H1 (cell line): ENCODE results near the gene EPHA10. TPM values are rescaled to one million over a fixed set of nuclear protein-coding genes. Genes with fewer than 3 reads are reported as not detected.

ENCODE experiments used
- CTCF ChIA-PET: fragments of 300-600 bp; sonication (Branson Sonifier 250); formaldehyde crosslinking; loops from one replicate; lab custom pipeline; 2021; ENCODE audit not compliant: partially characterized antibody; lab: Charles Lee
- POLR2A ChIA-PET: fragments of 300-600 bp; sonication (Branson Sonifier 250); formaldehyde crosslinking; loops from one replicate; lab custom pipeline; 2021; ENCODE audit warnings: inconsistent platforms; ENCODE audit not compliant: partially characterized antibody; lab: Charles Lee
- DNase-seq, 2 experiments: peaks; one replicate each; pipeline versions ENCODE4 v3.0.0 to v3.0.0-alpha.2; 2010 to 2022; ENCODE audit warnings: low spot score in 2 of 2, low read depth in 1 of 2, mixed read lengths in 1 of 2
- FAIRE-seq: peaks from 2 replicates; lab custom pipeline; 2011; peaks lifted over from hg19 to GRCh38; lab: Jason Lieb, UNC
- H2AFZ ChIP-seq: 2 replicates; pipeline ENCODE4 v1.8.1; 2012; ENCODE audit warnings: low read length, inconsistent platforms
- H2AK5ac ChIP-seq: 2 replicates; pipeline ENCODE4 v1.6.1; 2013; ENCODE audit warnings: low read depth, low read length
- H2BK120ac ChIP-seq: replicated peaks from 2 replicates; pipeline ENCODE3; 2013; ENCODE audit warnings: low read depth, low read length, inconsistent platforms
- H2BK12ac ChIP-seq: 2 replicates; pipeline ENCODE4 v1.6.1; 2013; ENCODE audit warnings: low read depth, low read length
- H2BK15ac ChIP-seq: 2 replicates; pipeline ENCODE4 v1.6.1; 2013; ENCODE audit warnings: low read length
- H2BK20ac ChIP-seq: 2 replicates; pipeline ENCODE4 v1.6.1; 2013; ENCODE audit warnings: low read length
- H2BK5ac ChIP-seq: 2 replicates; pipeline ENCODE4 v1.6.1; 2013; ENCODE audit warnings: low read depth, low read length
- H3K14ac ChIP-seq: 2 replicates; pipeline ENCODE4 v1.6.1; 2013; ENCODE audit warnings: inconsistent platforms; ENCODE audit not compliant: insufficient read length
- H3K18ac ChIP-seq: 2 replicates; pipeline ENCODE4 v1.6.1; 2013; ENCODE audit warnings: low read length; ENCODE audit errors: extremely low read depth
- H3K23ac ChIP-seq: 2 replicates; pipeline ENCODE4 v1.6.1; 2013; ENCODE audit warnings: inconsistent platforms; ENCODE audit not compliant: insufficient read length
- H3K23me2 ChIP-seq: 2 replicates; pipeline ENCODE4 v1.6.1; 2013; ENCODE audit warnings: low read depth, low read length
- H3K27ac ChIP-seq: 2 replicates; pipeline ENCODE4 v1.6.1; 2011; ENCODE audit warnings: low read depth, low read length, inconsistent platforms
- H3K27me3 ChIP-seq, 4 experiments: replicated peaks in 1 of 4; 1 replicate in 1 of 4; 2 replicates in 3 of 4; pipeline versions ENCODE4 v1.6.1 to v1.8.1; 2011 to 2013; ENCODE audit warnings: low read length in 3 of 4, mild to moderate bottlenecking in 3 of 4, inconsistent platforms in 2 of 4, mixed read lengths in 2 of 4, moderate library complexity in 1 of 4; ENCODE audit not compliant: control insufficient read depth in 3 of 4, insufficient read depth in 3 of 4; ENCODE audit errors: extremely low read depth in 1 of 4
- H3K36me3 ChIP-seq, 4 experiments: 2 replicates each; pipeline versions ENCODE4 v1.6.1 to v1.8.1; 2011 to 2013; ENCODE audit warnings: mild to moderate bottlenecking in 4 of 4, low read length in 3 of 4, moderate library complexity in 2 of 4, control low read depth in 1 of 4, inconsistent platforms in 1 of 4; ENCODE audit not compliant: insufficient read depth in 4 of 4, control insufficient read depth in 2 of 4
- H3K4ac ChIP-seq: replicated peaks from 2 replicates; pipeline ENCODE3; 2013; ENCODE audit warnings: low read length, low read depth, mixed read lengths, inconsistent platforms; ENCODE audit not compliant: insufficient read length
- H3K4me1 ChIP-seq, 4 experiments: replicated peaks in 1 of 4; 1 replicate in 1 of 4; 2 replicates in 3 of 4; pipeline versions ENCODE4 v1.6.1 to v1.8.1; 2011 to 2013; ENCODE audit warnings: low read length in 3 of 4, inconsistent platforms in 2 of 4, mixed read lengths in 1 of 4; ENCODE audit not compliant: insufficient read depth in 4 of 4, control insufficient read depth in 3 of 4
- H3K4me2 ChIP-seq, 2 experiments: 2 replicates each; pipeline versions ENCODE4 v1.6.1 to v1.8.1; 2011 to 2013; ENCODE audit warnings: low read depth in 2 of 2, low read length in 2 of 2, control low read depth in 1 of 2, inconsistent platforms in 1 of 2, mild to moderate bottlenecking in 1 of 2; ENCODE audit not compliant: insufficient read depth in 1 of 2
- H3K4me3 ChIP-seq, 4 experiments: fragments of 200-600, 300-600 bp in 1 of 4; sonication (generic), shearing (Covaris generic), sonication (Bioruptor Twin) in 1 of 4; 2 replicates each; pipeline versions ENCODE4 v1.5.1 to v1.8.1; 2011 to 2016; ENCODE audit warnings: low read length in 4 of 4, low read depth in 3 of 4, control low read depth in 2 of 4, inconsistent platforms in 2 of 4, mild to moderate bottlenecking in 2 of 4, mixed read lengths in 1 of 4, moderate library complexity in 1 of 4; ENCODE audit not compliant: insufficient read depth in 2 of 4; ENCODE audit errors: extremely low read depth in 1 of 4
- H3K56ac ChIP-seq: replicated peaks from 2 replicates; pipeline ENCODE3; 2013; ENCODE audit warnings: low read depth, mild to moderate bottlenecking, mixed read lengths, low read length, inconsistent platforms; ENCODE audit not compliant: insufficient read length
- H3K79me1 ChIP-seq: 2 replicates; pipeline ENCODE4 v1.6.1; 2013; ENCODE audit warnings: low read depth, low read length, control low read depth
- H3K79me2 ChIP-seq, 2 experiments: 2 replicates each; pipeline versions ENCODE4 v1.6.1 to v1.8.1; 2012 to 2013; ENCODE audit warnings: low read length in 2 of 2, mild to moderate bottlenecking in 2 of 2, inconsistent platforms in 1 of 2; ENCODE audit not compliant: insufficient read depth in 2 of 2, control insufficient read depth in 1 of 2
- H3K9ac ChIP-seq, 4 experiments: replicated peaks in 1 of 4; 1 replicate in 1 of 4; 2 replicates in 3 of 4; pipeline versions ENCODE4 v1.6.1 to v1.8.1; 2011 to 2013; ENCODE audit warnings: low read depth in 3 of 4, low read length in 3 of 4, control low read depth in 2 of 4, mild to moderate bottlenecking in 2 of 4, moderate library complexity in 2 of 4, inconsistent platforms in 1 of 4; ENCODE audit errors: extremely low read depth in 1 of 4
- H3K9me3 ChIP-seq, 2 experiments: 2 replicates each; pipeline versions ENCODE4 v1.6.1 to v1.8.1; 2012 to 2013; ENCODE audit warnings: mild to moderate bottlenecking in 2 of 2, moderate library complexity in 2 of 2, control low read depth in 1 of 2, inconsistent platforms in 1 of 2, low read depth in 1 of 2, low read length in 1 of 2, mixed read lengths in 1 of 2; ENCODE audit not compliant: insufficient read depth in 2 of 2
- H4K20me1 ChIP-seq, 2 experiments: replicated peaks in 1 of 2; 2 replicates each; pipeline versions ENCODE3 to v1.8.1; 2011 to 2013; ENCODE audit warnings: inconsistent platforms in 2 of 2, low read length in 2 of 2, mild to moderate bottlenecking in 1 of 2; ENCODE audit not compliant: insufficient read depth in 2 of 2, control insufficient read depth in 1 of 2
- H4K5ac ChIP-seq: 2 replicates; pipeline ENCODE4 v1.6.1; 2013; ENCODE audit warnings: low read length, low read depth, mixed read lengths, inconsistent platforms; ENCODE audit not compliant: insufficient read length
- H4K8ac ChIP-seq: 2 replicates; pipeline ENCODE4 v1.8.0; 2013; ENCODE audit warnings: mild to moderate bottlenecking, moderate library complexity, low read length, inconsistent platforms; ENCODE audit not compliant: insufficient read depth; ENCODE audit errors: extremely low read depth
- H4K91ac ChIP-seq: replicated peaks from 2 replicates; pipeline ENCODE3; 2013; ENCODE audit warnings: low read length, mixed read lengths, inconsistent platforms; ENCODE audit not compliant: insufficient read length
- E2F6 ChIP-seq: IDR thresholded peaks from 2 replicates; pipeline ENCODE4 v1.6.1; 2012; ENCODE audit warnings: inconsistent platforms
- EGR1 ChIP-seq: IDR thresholded peaks from 2 replicates; pipeline ENCODE4 v1.6.1; 2011; ENCODE audit warnings: low read depth, low read length, borderline replicate concordance
- EZH2 ChIP-seq: fragments of 200-600 bp; sonication (generic); IDR thresholded peaks from 2 replicates; pipeline ENCODE4 v1.7.1; 2012; ENCODE audit warnings: low read depth, mild to moderate bottlenecking, moderate library complexity, low read length, inconsistent platforms; ENCODE audit not compliant: severe bottlenecking
- GABPA ChIP-seq: IDR thresholded peaks from 2 replicates; pipeline ENCODE4 v1.6.1; 2011; ENCODE audit warnings: mild to moderate bottlenecking, low read length, moderate library complexity, borderline replicate concordance; ENCODE audit not compliant: insufficient read depth
- KDM1A ChIP-seq: fragments of 200-600, 300-600 bp; sonication (generic); IDR thresholded peaks from 2 replicates; pipeline ENCODE4 v1.7.1; 2016; ENCODE audit warnings: mild to moderate bottlenecking, low read length, borderline replicate concordance
- RAD21 ChIP-seq, 2 experiments: IDR thresholded peaks in 1 of 2; conservative IDR thresholded peaks in 1 of 2; 2 replicates each; pipeline ENCODE4 v1.6.1; 2011; ENCODE audit warnings: low read depth in 2 of 2, low read length in 2 of 2, improper control_type of control experiment in 1 of 2, inconsistent platforms in 1 of 2, mild to moderate bottlenecking in 1 of 2, moderate library complexity in 1 of 2
- RBBP5 ChIP-seq: IDR thresholded peaks from 2 replicates; pipeline ENCODE4 v1.7.1; 2012; ENCODE audit warnings: low read depth, mild to moderate bottlenecking, inconsistent platforms, low read length, moderate library complexity, borderline replicate concordance
- RFX5 ChIP-seq: IDR thresholded peaks from 2 replicates; pipeline ENCODE4 v1.6.1; 2011; ENCODE audit warnings: low read depth, low read length, improper control_type of control experiment, borderline replicate concordance
- SP1 ChIP-seq: IDR thresholded peaks from 2 replicates; pipeline ENCODE4 v1.6.1; 2011; ENCODE audit warnings: low read depth, low read length
- SP2 ChIP-seq: IDR thresholded peaks from 2 replicates; pipeline ENCODE4 v1.6.1; 2012; ENCODE audit warnings: mild to moderate bottlenecking, low read length, inconsistent platforms
- WGBS, 2 experiments: shearing (Covaris generic) in 1 of 2; methylation state at CpG; one replicate each; pipeline versions ENCODE4 v1.1.6 to v1.1.7; 2013 to 2015; ENCODE audit warnings: low lambda C conversion rate in 2 of 2, mixed read lengths in 2 of 2, inconsistent platforms in 1 of 2, low coverage in 1 of 2, missing lambda C conversion rate in 1 of 2; ENCODE audit not compliant: insufficient replicate concordance in 2 of 2, insufficient coverage in 1 of 2, insufficient read length in 1 of 2; ENCODE audit errors: extremely low coverage in 1 of 2, missing lambda C conversion rate in 1 of 2; 5-methylcytosine and 5-hydroxymethylcytosine counted together
- polyA plus RNA-seq, 7 experiments: library from polyadenylated mRNA; depleted of rRNA in 3 of 7; stranded (reverse) in 5 of 7; unstranded in 2 of 7; fragments of >200 nt in 5 of 7; fragments of 200-250 nt in 2 of 7; gene quantifications; 1 replicate in 5 of 7; 2 replicates in 1 of 7; 4 replicates in 1 of 7; pipeline versions ENCODE4 v1.2.1 to v1.2.3, GENCODE V29; 2011 to 2013; ENCODE audit warnings: missing spikeins in 2 of 7, mixed read lengths in 2 of 7
- total RNA-seq: library from RNA; stranded (reverse); fragmentation: NEBNext Ultra II Directional; extraction: Animal tissue kit (Norgen Biotek cat#: 25700); gene quantifications from 2 replicates; pipeline ENCODE4 v1.2.1, GENCODE V29; 2021

The EPHA10 gene
- total and polyA plus RNA-seq, 2 of the 8 experiments (the other 6 are each of a cell fraction or from before 2014, with no cell fraction given) = 0.54 to 1.0 TPM

- no peak overlapping the region for H2AFZ ChIP-seq
- H3K23ac ChIP-seq = no peak overlapping the region
- FAIRE-seq (no peak), DNase-seq (peak in 1 of 2 experiments; percentile 65)
- H3K4me2 ChIP-seq = peak overlapping the region; percentile 72 to 76
- H3K4me1 ChIP-seq = peaks cover 0 to 9% (median 0%) of the 10 kb centered on the region in 4 experiments; a peak in 3 of 7 replicates
- H2BK12ac ChIP-seq = peak overlapping the region; percentile 17; the same call in 1 of the 2 replicates
- no peaks in the 10 kb centered on the region for H4K20me1 ChIP-seq
- no peaks in the 10 kb centered on the region for H3K79me2 ChIP-seq
- H2BK15ac ChIP-seq = no peak overlapping the region
- H2BK120ac ChIP-seq = no peak overlapping the region
- ChIA-PET CTCF (interaction anchor here (1.1 to 2.1 kb wide), 2 partner anchors 8 to 12 kb away, joined by 3 to 12 read pairs; partner anchors contain the start of gene EPHA10), POLR2A (interaction anchor here (1.4 kb wide), 1 partner anchor 12 kb away, joined by 5 read pairs; the partner anchor contains the start of gene EPHA10)
- H3K56ac ChIP-seq = no peak overlapping the region
- H3K23me2 ChIP-seq = peaks cover 5% of the 10 kb centered on the region; the same call in 1 of the 2 replicates
- no peaks in the 10 kb centered on the region for H3K9me3 ChIP-seq
- peaks cover 35 to 77% (median 59%) of the 10 kb centered on the region in 4 experiments for H3K27me3 ChIP-seq
- peak overlapping the region; percentile 20 to 60 (median 30); a peak in 7 of 8 replicates for H3K4me3 ChIP-seq
- no peak overlapping the region for H2AK5ac ChIP-seq
- no peak overlapping the region for H4K91ac ChIP-seq
- no peak overlapping the region for H3K27ac ChIP-seq
- H2BK5ac ChIP-seq = no peak overlapping the region
- 18% methylated on average over 31 of the region's 52 CpGs; no CpG with 5 or more reads in 1 of the 2 experiments for WGBS, 2 experiments
- H2BK20ac ChIP-seq = no peak overlapping the region
- no peak overlapping the region for H3K4ac ChIP-seq
- H4K5ac ChIP-seq = no peak overlapping the region
- H3K18ac ChIP-seq = peak overlapping the region; percentile 7
- no peak overlapping the region for H3K14ac ChIP-seq
- peaks cover 0 to 3% (median 0%) of the 10 kb centered on the region in 4 experiments; a peak in 1 of 8 replicates for H3K36me3 ChIP-seq
- H4K8ac ChIP-seq = peak overlapping the region; percentile 53; the same call in 1 of the 2 replicates
- no peak overlapping the region for H3K9ac ChIP-seq
- H3K79me1 ChIP-seq = no peaks in the 10 kb centered on the region
- TF ChIP-seq E2F6 (no peak), SP1 (no peak), GABPA (no peak), SP2 (no peak), RFX5 (no peak), RBBP5 (no peak), EZH2 (peak; percentile 76), KDM1A (no peak), EGR1 (no peak), RAD21 (IDR thresholded peaks at IDR 0.05 in 1 of 2, conservative IDR thresholded peaks at IDR 0.05 in 1 of 2; ENCODE audit: low read depth in 2 of 2, low read length in 2 of 2) (no peak)
Observed at GRCh38 chr1:37753473-37754321, 11.2 kb downstream of the EPHA10 start.
